Prostate gland (tissue), 2 donors: ENCODE results near the gene SOHLH1. TPM values are rescaled to one million over a fixed set of nuclear protein-coding genes. Genes with fewer than 3 reads are reported as not detected.

Source experiments
- DNase-seq: peaks from one replicate; pipeline ENCODE4 v3.0.0-alpha.2; 2019; ENCODE audit warnings: low spot score
- H3K27ac ChIP-seq, 2 donors: fragments of 200-600 bp; sonication (generic); 2 replicates each; pipeline ENCODE4 v1.5.1; 2017 to 2019
- H3K27me3 ChIP-seq: fragments of 200-600 bp; sonication (generic); replicated peaks from 2 replicates; pipeline ENCODE4 v1.5.1; 2019; ENCODE audit not compliant: insufficient read depth
- H3K36me3 ChIP-seq, 2 donors: fragments of 200-600 bp; sonication (generic); 1 replicate in 1 of 2; 2 replicates in 1 of 2; pipeline versions ENCODE4 v1.5.1 to v1.8.1; 2017 to 2019
- H3K4me1 ChIP-seq: fragments of 200-600 bp; sonication (generic); replicated peaks from 2 replicates; pipeline ENCODE4 v1.5.1; 2019
- H3K4me3 ChIP-seq, 2 donors: fragments of 200-600 bp; sonication (generic); 2 replicates each; pipeline ENCODE4 v1.5.1; 2017 to 2019
- H3K9me3 ChIP-seq: fragments of 200-600 bp; sonication (generic); 2 replicates; pipeline ENCODE4 v1.5.1; 2017
- POLR2A ChIP-seq: fragments of 450-650 bp; IDR thresholded peaks from one replicate; pipeline ENCODE4 v1.6.1; 2016; ENCODE audit warnings: antibody characterized with exemption, mild to moderate bottlenecking
- POLR2AphosphoS5 ChIP-seq: sonication (generic); formaldehyde crosslinking; IDR thresholded peaks from one replicate; pipeline ENCODE4 v1.6.1; 2017; ENCODE audit warnings: antibody characterized with exemption
- WGBS: methylation state at CpG from one replicate; pipeline ENCODE4 v1.1.5; 2018; 5-methylcytosine and 5-hydroxymethylcytosine counted together
- intact Hi-C: fragments of 100-400 bp; cut with DNase I; formaldehyde crosslinking; loops from one replicate; pipeline ENCODE4 v1.14.2; 2022
- total RNA-seq, 2 donors: library from RNA; depleted of rRNA; stranded (reverse); fragments of >200 nt; gene quantifications; one replicate each; pipeline ENCODE4 v1.1.0, GENCODE V29; 2016
- TF ChIP-seq, protein P1 (sequence below), 4 experiments: fragments of 200-600 bp in 2 of 4; fragments of 450-650 bp in 2 of 4; sonication (generic) in 2 of 4; IDR thresholded peaks; 1 replicate in 3 of 4; 2 replicates in 1 of 4; pipeline ENCODE4 v1.5.1; 2016 to 2019; ENCODE audit warnings: antibody characterized with exemption in 4 of 4, mild to moderate bottlenecking in 2 of 4, moderate library complexity in 2 of 4

The SOHLH1 gene, protein sequence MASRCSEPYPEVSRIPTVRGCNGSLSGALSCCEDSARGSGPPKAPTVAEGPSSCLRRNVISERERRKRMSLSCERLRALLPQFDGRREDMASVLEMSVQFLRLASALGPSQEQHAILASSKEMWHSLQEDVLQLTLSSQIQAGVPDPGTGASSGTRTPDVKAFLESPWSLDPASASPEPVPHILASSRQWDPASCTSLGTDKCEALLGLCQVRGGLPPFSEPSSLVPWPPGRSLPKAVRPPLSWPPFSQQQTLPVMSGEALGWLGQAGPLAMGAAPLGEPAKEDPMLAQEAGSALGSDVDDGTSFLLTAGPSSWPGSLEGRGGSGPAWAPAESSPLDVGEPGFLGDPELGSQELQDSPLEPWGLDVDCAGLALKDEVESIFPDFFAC
- total RNA-seq, result 10 to 100 TPM in 1 of 2 donors, not detected in 1; 16.8 TPM

DNA sequence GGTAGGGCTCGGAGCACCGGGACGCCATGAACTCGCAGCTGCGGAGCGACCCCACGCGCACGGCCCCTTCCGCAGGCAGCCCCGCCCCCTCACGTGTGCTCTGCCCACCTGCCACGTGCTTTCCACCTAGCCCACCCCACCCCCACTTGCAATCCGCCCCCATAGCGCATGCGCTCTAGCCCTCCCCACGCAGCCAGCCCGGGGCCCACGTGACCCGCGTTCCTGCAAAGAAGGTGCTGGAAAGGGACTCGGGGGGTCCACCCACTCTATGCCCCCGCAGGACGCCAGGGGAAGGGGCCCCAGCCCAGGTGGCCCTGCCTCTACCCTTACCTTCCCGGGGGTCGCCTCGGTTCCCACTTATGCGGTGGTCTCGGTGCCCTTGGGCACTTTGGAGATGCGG lies at the start of gene SOHLH1:
TSS of gene SOHLH1 (minus strand) at position 42 of the 400 bp plus-strand sequence. CDS start at position 28, 14 bp downstream.
- 84% methylated on average over 30 of the region's 30 CpGs for WGBS
- intact Hi-C loops, result no loop called here
- TF ChIP-seq POLR2A (no peak), POLR2AphosphoS5 (no peak)
- TF ChIP-seq, protein P1, sequence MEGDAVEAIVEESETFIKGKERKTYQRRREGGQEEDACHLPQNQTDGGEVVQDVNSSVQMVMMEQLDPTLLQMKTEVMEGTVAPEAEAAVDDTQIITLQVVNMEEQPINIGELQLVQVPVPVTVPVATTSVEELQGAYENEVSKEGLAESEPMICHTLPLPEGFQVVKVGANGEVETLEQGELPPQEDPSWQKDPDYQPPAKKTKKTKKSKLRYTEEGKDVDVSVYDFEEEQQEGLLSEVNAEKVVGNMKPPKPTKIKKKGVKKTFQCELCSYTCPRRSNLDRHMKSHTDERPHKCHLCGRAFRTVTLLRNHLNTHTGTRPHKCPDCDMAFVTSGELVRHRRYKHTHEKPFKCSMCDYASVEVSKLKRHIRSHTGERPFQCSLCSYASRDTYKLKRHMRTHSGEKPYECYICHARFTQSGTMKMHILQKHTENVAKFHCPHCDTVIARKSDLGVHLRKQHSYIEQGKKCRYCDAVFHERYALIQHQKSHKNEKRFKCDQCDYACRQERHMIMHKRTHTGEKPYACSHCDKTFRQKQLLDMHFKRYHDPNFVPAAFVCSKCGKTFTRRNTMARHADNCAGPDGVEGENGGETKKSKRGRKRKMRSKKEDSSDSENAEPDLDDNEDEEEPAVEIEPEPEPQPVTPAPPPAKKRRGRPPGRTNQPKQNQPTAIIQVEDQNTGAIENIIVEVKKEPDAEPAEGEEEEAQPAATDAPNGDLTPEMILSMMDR (IDR thresholded peaks at IDR 0.05), result no peak
- Histone ChIP-seq H3K36me3 (no peaks in the 10 kb centered on the region), H3K9me3 (no peaks in the 10 kb centered on the region), H3K4me3 (no peak within 1 kb of the TSS), H3K4me1 (peaks cover 4% of the 10 kb centered on the region), H3K27ac (no peak within 1 kb of the TSS), H3K27me3 (peaks cover 7% of the 10 kb centered on the region)
- DNase-seq, result no peak

DNA sequence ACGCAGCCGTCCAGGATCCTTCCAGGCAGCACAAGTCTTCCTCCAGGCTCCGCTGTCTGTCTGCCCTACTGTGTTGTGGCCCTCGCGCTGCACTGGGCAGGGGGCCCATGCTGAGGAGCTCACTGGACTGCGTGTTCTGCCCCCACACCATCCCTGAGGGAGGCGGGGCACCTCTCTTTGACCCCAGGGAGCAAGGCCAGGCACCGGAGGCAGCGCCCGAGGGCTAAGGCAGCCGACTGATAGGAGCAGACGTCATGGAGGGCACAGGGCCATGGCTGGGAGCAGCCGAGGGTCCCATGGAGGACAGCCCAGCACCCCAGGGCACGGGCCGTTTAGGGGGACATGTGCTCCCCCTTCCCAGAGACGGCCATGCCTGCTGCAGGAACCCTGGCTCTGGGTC lies 49.4 kb upstream of the SOHLH1 start:
- DNase-seq, result no peak
- Histone ChIP-seq H3K27me3 (no peaks in the 10 kb centered on the region), H3K4me3 (no peak overlapping the region), H3K9me3 (no peaks in the 10 kb centered on the region), H3K4me1 (no peaks in the 10 kb centered on the region), H3K27ac (no peak overlapping the region), H3K36me3 (no peaks in the 10 kb centered on the region)
- WGBS, result 70% methylated on average over 13 of the region's 16 CpGs
- no peak for TF ChIP-seq POLR2A
- no peak for TF ChIP-seq POLR2AphosphoS5
- TF ChIP-seq, protein P1 (IDR thresholded peaks at IDR 0.05), result no peak
- intact Hi-C loops, result no loop called here

DNA sequence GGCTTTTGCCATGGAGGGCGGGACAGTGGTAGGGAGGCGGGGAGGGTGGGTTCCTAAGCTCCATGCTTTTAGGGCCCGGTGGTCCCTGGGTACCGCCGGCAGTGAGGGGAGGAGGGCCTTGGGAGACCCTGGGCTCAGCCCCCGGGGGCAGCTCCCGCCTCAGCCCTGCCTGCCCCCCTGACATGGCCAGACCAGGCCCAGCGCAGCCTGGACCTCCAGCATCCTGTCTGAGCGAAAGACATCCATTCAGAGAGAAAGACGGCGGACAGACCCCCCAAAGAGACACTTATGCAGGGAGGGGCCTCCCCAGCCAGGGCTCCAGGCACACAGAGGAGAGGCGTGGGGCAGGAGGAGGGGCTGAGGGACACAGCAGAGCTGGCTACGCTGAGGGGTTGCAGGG lies 48.0 kb upstream of the SOHLH1 start:
- Histone ChIP-seq H3K27ac (no peak overlapping the region), H3K4me3 (no peak overlapping the region), H3K9me3 (no peaks in the 10 kb centered on the region), H3K36me3 (no peaks in the 10 kb centered on the region), H3K4me1 (no peaks in the 10 kb centered on the region), H3K27me3 (no peaks in the 10 kb centered on the region)
- WGBS, result 58% methylated on average over 12 of the region's 13 CpGs
- intact Hi-C loops, result no loop called here
- TF ChIP-seq, protein P1 (IDR thresholded peaks at IDR 0.05), result no peak
- no peak for TF ChIP-seq POLR2AphosphoS5
- TF ChIP-seq POLR2A, result no peak
- no peak for DNase-seq

DNA sequence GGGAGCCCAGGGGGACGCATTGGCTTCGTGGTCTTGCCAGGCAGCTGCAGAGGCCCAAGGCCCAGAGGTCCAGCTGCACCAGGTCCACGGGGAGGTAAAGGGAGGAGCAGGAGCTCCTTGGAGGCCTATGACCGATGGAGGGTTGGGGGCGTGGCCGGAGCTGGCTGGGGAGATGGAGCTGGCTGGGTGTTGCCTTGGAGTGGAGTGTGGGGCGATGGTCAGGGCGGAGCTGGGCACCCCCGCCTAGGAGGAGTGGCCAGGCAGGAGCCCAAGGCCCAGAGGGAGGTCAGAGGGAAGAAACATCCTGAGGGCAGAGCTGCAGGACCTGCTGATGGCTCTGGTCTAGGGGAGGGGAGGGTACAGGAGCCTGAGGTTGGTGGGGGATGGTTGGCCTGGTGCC lies 47.3 kb upstream of the SOHLH1 start:
- Histone ChIP-seq H3K4me3 (no peak overlapping the region), H3K36me3 (no peaks in the 10 kb centered on the region), H3K27ac (no peak overlapping the region), H3K4me1 (no peaks in the 10 kb centered on the region), H3K27me3 (no peaks in the 10 kb centered on the region), H3K9me3 (no peaks in the 10 kb centered on the region)
- TF ChIP-seq POLR2AphosphoS5, result no peak
- no peak for TF ChIP-seq POLR2A
- TF ChIP-seq, protein P1 (IDR thresholded peaks at IDR 0.05), result no peak
- no peak for DNase-seq
- intact Hi-C loops, result no loop called here
- WGBS, result 74% methylated on average over 9 of the region's 9 CpGs
